Measurements from ENCODE around the gene ATP6V1F.

The ATP6V1F gene

DNA sequence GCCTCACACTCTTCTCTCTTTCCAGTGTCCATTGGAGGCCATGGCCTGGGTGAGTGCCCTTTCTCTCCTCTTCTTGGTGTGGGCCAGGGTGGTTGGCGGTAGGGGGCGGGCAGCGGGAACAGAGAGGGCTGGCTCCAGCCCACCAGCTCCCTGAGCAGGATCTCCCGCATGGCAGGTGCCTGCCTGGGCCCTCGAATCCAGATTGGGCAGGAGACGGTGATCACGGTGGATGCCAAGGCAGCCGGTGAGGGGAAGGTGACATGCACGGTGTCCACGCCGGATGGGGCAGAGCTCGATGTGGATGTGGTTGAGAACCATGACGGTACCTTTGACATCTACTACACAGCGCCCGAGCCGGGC is 13.5 kb upstream of the ATP6V1F start:
- DNase-seq, result no peak

DNA sequence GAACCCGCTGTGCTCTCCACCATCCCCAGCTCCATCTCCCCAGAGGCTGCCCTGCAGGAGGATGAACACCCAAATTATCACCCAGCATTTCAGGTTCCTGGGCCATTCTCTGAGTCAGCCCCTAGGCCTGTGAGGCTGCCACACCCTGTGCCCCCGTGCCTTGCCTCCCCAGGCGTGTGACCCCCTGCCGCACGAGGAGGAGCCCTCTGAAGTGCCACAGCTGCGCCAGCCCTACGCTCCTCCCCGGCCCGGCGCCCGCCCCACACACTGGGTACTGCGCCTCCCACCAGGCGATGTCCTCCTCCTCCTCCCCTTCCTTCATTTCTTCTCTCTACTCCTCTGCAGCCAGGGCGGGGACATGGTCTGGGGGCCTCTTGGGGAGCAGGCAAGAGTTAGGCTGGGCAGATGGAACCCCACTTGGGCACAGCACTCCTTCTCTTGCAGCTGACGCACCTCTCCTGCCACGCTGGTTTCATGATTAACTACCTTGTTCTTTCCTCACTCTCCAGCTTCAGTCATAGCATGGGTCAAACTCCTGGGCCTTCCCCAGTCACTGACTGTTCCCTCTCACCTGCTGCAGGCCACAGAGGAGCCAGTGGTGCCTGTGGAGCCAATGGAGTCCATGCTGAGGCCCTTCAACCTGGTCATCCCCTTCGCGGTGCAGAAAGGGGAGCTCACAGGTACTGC is 12.7 kb upstream of the ATP6V1F start:
- no peak for DNase-seq

DNA sequence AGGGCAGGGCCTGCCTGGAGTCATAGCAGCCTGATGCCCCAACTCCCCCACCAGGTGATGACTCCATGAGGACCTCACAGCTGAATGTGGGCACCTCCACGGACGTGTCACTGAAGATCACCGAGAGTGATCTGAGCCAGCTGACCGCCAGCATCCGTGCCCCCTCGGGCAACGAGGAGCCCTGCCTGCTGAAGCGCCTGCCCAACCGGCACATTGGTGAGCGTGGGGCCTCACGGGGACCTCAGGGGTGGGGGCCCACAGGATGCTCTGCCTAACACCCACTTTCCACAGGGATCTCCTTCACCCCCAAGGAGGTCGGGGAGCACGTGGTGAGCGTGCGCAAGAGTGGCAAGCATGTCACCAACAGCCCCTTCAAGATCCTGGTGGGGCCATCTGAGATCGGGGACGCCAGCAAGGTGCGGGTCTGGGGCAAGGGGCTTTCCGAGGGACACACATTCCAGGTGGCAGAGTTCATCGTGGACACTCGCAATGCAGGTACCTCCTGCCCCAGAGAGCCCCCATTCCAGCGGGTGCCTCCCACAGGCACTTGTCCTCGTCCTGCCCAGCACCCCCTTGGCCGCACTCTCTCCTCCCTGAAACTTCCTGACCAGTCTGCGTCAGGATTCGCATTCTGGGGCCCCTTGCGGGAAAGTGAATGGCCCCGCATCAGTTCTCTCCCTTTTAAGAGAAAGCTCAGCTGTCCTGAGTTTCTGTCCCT is 10.0 kb upstream of the ATP6V1F start:
- no peak for DNase-seq

DNA sequence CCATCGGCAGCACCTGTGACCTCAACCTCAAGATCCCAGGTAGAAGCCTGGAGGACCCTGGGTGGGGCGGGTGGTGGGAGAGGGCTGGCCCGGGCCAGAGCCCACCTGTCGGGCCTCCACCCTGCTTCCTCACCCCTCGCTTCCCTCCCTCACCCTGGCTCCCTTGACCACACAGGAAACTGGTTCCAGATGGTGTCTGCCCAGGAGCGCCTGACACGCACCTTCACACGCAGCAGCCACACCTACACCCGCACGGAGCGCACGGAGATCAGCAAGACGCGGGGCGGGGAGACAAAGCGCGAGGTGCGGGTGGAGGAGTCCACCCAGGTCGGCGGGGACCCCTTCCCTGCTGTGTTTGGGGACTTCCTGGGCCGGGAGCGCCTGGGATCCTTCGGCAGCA is 8.9 kb upstream of the ATP6V1F start:
- no peak for DNase-seq

DNA sequence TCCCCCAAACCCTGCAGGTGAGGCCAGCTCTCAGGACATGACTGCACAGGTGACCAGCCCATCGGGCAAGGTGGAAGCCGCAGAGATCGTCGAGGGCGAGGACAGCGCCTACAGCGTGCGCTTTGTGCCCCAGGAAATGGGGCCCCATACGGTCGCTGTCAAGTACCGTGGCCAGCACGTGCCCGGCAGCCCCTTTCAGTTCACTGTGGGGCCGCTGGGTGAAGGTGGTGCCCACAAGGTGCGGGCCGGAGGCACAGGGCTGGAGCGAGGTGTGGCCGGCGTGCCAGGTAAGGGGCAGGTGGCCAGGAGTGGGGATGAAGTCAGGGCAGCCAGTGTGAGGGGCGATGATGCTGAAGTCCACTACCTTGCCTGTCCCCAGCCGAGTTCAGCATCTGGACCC is 8.3 kb upstream of the ATP6V1F start:
- DNase-seq, result no peak

DNA sequence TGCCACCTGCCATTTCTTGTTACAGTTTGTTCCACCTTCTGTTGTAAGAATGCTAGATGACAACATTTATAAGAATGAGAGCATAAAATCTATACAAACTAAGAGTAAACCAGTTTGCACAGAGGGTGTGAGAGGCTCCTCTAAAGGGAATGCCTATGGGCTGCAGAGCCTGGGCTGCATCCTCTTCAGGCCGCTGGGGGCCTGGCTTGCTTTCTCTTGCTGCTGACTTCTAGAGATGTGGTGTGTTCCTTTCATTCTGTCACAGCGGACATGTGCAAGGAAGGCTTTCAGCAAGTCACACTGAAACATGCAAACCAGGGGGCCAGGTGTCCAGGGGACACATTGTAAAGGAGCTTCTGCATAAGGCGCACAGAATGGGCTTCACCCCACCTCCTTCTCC is 7.1 kb upstream of the ATP6V1F start:
- no peak for DNase-seq

DNA sequence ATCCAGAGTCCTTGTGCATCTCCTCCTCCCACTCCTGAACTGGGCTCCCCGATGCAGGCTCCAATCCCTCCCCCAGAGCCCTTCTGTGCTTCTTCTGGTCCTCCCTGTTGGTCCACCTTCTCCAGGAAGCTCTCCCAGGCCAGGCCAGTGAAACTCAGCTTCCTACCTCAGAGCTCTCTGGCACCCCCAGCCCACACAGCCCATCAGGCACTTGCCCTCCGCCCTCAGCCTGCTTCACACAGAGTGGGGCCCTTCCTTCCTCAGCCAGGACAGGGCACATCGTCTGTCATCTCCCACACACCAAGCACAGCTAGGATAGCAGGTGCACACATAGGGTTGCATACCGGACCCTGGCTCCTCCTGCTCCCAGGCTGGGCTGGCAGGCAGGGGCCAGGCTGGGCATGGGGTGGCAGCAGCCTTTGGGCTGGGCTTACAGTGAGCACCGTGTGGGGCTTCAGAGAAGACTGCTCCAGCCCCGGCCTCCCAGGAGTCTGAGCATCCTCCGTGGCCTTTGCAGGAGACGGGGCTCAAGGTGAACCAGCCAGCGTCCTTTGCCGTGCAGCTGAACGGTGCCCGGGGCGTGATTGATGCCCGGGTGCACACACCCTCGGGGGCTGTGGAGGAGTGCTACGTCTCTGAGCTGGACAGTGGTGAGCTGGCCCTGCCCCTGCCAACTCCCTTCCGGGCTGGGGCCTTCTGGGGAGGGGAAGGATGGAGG is 6.5 kb upstream of the ATP6V1F start:
- DNase-seq, result no peak

DNA sequence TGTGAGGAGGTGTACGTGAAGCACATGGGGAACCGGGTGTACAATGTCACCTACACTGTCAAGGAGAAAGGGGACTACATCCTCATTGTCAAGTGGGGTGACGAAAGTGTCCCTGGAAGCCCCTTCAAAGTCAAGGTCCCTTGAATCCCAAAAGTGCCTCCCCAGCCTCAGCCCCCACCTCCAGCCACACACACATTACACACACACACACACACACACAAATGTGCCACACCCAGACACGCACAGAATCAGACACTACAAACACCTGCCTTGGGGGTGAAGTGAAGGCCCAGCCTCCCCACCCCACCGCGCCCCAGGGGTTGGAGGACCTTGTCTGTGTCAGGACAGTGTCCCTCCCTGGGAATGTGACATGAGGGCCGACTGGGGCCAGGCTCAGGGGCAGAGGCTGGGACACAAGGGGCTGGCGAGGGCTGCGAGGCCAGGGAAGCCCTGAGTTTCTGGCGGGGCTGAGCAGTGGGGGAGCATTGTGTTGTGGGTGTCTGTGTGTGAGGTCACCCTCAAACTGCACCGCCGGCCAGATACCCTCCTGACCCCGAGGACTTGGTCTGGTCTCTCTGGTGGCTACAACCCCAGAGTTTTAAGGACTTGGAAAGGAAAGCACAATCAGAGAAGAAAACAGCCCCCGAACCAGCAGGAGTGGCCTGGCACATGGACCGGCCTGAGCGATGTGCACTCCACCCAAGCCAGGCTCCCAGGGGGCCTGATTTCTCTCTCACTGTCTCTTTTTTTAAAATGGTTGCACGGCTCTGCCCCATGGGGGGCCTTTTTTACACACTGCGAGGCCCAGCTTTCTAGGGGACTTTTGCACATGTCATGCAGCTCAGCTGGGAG is 4.0 kb upstream of the ATP6V1F start:
- no peak for DNase-seq

DNA sequence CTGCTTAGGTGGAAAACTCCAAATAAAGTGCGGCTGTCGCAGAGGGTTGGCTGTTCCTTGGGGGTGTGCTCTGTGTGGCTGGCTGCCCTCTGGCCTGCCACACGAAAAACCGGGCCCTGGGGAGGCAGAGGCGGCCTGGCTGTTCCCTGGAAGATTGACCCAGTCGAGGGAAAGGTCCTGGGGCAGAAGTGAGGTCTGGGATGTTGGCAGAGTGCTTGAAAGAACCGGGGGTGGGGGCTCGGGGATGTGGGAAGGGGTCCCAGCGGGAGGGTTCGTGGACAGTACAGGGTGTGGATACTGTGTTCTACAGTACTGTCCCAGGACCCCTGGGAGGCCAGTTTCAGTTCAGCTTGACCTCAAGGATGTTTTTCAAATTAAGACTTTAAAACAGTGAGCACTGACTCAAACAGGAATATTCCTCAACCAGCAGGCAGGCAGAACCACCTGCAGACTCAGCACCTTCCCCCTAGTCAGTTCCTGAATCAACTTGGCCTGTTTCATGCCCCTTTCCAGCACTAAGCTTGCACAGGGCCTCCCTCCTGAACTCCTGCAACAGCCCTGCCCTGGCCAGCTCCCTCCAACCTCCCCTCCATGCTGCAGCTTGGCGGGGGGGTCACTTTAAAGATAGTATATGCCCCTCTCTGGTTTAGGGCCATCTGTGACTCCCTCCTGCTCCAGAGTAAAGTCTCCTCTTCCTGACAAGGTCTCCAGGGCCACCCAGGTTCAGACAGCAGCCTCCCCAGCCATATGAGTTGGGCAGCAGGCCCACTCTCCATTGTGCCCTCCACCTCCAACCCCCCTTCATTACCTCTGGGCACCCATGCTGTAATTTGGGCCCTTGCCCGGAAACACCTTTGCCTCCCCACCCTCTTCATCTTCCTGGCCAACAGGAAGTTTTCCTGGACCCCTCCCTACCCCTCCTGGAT is 3.2 kb upstream of the ATP6V1F start:
- DNase-seq, result no peak

DNA sequence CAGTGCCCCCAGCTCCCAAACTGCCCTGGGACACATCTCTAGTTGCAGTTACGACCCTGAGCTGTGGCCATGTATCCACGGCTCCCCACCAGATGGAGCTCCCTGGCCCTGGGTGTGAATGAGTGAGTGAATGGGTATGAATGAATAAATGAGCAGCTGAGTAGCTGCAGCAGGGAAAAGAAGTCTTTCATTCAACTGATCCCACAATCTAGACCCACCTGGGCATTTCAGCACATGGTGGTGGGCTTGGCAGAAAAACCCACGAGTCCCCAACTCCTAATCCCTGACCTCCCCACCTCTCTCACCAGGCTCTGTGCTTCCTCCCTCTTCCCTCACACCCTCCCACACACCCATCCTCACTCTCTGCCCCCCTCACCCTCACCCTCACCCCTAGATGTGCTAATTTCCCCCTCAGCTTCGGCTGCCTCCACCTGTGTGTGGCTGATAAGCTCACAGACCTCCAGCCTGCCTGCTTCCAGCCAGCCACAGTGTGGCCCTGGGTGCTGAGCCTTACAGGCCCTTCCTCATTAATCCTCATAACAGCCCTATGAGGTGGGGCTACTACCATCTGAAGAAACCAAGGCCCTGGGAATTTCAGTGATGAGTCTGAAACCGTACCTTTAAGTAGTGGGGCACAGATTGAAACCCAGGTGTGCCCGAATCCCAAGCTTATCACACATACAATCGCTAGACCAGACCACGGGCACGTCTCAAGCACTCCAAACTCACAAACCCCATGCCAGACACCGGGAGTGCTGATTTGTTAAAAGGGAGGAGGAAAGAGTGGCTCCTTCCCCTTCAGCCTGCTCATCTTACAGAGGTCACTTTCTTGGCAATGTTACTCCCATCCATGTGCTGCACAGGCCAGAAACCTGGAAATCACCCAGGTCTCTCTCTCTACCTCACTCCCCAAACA is 2.2 kb upstream of the ATP6V1F start:
- no peak for DNase-seq

DNA sequence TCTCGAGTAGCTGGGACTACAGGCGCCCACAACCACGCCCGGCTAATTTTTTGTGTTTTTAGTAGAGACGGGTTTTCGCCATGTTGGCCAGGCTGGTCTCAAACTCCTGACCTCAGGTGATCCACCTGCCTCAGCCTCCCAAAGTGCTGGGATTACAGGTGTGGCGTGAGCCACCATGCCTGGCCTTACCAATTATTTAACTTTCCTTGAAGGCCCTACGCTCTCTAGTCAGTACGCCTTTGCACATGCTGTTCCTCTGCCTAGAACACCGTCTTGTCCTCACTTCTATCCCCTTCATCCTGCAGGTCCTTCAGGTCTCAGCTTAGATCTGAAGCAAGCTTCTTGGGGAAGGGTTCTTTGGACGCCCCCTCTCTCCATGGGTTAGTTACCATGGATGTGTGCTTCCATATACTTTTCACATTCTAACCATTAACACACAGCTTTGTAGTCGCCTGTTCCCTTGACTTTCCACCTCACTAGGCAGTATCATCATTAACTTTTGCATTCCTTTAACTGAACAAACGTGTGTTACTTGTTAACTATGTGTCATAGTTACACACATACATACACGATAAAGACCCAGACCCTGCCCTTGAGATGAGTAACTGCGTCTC is 592 bp upstream of the ATP6V1F start:
- no peak for DNase-seq

DNA sequence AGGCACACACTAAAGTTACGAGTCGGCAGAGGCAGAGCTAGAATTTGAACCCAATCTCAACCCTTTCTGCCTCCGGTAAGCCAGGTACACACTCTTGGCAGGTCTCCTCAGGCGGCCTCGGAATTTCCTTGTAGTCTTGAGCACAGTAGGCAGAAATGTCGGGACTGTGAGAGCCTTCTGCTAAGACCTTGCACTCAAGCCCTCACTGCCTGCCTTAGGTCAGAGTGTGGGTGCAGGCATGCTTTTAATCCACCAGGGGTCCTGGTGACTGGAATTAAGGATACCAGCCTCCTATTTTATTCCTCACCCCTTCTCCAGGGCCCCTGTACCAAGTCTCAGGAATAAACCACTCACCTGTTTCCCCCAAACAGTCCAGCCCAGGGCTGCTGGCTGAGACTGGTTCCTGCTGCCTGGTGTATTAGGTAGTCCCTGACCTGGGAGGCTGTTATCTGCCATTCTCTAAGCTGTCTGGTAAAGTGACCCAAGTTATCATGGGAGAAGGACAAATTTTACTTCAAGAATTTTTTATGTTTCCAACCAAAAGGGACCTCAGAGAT is 855 bp downstream of the ATP6V1F start:
- DNase-seq, result peak; percentile 62

DNA sequence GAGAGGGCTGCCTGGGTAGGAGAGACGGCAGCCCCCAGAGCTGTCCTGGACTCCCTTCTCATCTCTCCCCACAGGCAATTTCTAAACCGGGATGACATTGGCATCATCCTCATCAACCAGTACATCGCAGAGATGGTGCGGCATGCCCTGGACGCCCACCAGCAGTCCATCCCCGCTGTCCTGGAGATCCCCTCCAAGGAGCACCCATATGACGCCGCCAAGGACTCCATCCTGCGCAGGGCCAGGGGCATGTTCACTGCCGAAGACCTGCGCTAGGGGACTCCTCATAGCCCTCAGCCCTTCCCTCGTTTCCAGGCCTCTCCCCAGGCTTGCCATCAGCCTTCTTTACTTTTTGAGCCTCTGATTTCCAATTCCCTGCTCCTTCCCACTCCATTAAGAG is 2.6 kb downstream of the ATP6V1F start:
- no peak for DNase-seq

DNA sequence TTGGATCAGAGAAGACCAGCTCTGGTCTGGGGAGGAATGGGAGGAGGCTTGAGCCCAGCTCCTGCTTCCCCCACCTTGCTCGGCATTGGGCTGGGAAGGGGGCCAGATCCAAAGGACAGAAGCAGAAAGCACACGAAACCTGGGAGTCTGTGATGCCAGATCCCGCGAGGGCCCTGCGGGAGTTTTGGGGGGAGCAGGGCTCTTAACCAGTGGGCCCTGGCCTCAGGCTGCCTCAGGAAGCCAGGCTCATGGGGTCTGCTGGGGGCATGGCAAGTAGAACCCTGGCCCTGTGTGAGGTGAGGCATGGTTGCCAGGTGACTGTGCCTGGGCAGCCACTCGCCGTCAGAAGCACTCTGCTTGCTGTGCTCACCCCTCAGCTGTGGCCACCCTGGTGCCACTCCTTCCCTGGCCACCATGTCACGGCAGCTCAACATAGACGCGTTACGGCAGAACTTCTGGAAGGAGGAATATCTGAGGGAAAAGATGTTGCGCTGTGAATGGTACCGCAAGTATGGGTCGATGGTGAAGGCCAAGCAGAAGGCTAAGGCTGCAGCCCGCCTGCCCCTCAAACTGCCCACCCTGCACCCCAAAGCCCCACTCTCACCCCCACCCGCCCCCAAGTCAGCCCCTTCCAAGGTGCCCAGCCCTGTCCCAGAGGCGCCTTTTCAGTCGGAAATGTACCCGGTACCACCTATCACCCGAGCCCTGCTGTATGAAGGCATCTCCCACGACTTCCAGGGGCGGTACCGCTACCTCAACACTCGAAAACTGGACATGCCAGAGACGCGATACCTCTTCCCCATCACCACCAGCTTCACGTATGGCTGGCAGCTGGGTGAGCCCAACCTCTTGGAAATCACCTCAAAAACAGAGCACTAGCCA is 3.6 kb downstream of the ATP6V1F start:
- DNase-seq, result no peak

DNA sequence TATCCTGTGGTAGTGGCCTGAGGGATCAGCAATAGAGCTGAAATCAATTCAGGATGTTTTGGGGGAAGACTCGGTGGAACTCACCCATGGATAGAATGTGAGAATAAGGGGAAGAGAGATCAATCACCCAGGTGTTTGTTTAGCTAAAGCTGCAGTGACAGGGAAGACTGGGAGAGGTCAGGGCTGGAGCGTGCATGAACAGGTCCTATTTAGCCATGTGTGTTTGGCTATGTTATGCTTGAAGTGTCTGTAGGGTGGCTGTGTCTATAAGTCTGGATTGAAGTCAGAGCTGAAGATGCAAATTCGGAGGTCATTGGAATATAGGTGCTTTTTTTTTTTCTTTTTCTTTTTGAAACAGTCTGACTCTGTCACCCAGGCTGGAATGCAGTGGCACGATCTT is 4.6 kb downstream of the ATP6V1F start:
- DNase-seq, result no peak

DNA sequence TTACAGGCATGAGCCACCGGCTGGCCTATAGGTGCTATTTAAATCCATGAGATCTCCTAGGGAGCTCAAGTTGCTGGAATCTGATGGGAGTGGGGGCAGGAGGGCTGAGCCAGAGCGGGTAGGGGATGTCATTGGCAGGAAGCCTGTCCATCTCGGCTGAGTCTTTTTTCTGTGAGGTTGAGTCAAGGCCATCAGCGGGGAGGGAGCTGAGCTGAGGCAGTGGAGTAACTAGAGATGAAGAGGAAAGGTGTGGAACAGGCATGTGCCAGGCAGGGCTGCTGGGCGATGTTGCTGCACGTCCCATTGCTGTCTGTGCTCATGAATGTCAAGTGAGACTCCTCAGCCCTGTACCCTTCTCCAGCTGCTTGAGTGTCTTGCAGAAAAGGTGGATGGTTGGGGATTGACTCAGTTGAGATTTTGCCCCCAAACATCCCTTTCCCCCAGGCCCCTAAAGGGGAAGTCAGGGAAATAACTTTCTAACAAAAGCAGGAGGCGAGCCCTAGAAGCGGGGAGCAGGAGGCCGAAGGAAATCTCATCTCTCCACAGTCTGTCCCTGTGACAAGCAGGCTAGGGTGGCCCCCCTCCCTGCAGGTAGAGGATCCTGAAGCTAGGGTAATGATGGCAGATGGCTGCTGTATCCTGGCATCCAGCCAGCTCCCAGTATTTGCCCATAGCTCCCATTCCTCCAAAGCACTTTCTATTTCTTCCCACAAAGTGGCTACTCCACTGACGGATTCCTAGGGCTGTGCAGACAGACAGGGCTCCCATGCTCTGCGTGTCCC is 5.4 kb downstream of the ATP6V1F start:
- DNase-seq, result no peak

DNA sequence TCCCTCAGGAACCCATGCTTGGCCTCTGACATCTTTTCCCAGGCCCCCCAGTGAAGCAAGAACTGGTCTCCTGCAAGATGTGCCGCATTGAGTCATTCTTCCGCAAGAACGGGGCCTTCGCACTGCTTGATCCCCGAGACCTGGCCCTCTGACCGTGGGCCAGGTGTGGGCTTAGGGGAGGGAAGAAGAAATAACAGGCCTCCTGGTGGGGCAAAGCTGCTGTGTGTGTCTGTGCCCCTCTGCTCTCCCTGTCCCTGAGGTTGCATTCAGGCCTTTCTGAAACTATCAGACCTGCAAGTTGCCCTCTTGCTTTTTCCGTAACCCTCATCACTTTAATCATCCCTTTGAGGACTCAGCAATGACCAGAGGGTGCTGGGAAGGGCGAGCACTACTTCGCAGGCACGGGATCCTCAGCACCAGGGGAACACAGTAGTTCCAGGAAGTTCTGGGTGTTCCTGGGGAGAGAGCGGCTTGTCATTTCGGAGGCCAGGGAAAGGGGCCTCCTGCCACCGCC is 6.0 kb downstream of the ATP6V1F start:
- no peak for DNase-seq
